Progenitor cell of endocrine pancreas (in vitro differentiated cells): Measurements from ENCODE around the gene THAP6. TPM values are rescaled to one million over a fixed set of nuclear protein-coding genes. Genes with fewer than 3 reads are reported as not detected.
A peak's percentile ranks its signal among the peaks of the same experiment; 100 is the strongest.
"Not testable (repeated sequence)": the region's sequence is repeated elsewhere in the genome, so short reads cannot be mapped to it uniquely, and the experiment has no call there.

Experiments used
- DNase-seq: peaks from one replicate; pipeline ENCODE4 v3.0.0; 2021; ENCODE audit warnings: low spot score; ENCODE audit not compliant: unreplicated experiment
- H3K27ac Mint-ChIP-seq: 2 replicates; pipeline ENCODE4 v1.8.0; 2021; ENCODE audit warnings: mild to moderate bottlenecking, moderate library complexity, mixed read lengths
- H3K27me3 Mint-ChIP-seq: 2 replicates; pipeline ENCODE4 v1.8.0; 2021; ENCODE audit warnings: mixed read lengths
- H3K36me3 Mint-ChIP-seq: 2 replicates; pipeline ENCODE4 v1.8.0; 2022; ENCODE audit warnings: mixed read lengths; ENCODE audit not compliant: insufficient read depth
- H3K4me1 Mint-ChIP-seq: 2 replicates; pipeline ENCODE4 v1.8.0; 2021; ENCODE audit warnings: low read depth, mixed read lengths
- H3K4me3 Mint-ChIP-seq: 2 replicates; pipeline ENCODE4 v1.8.0; 2021; ENCODE audit warnings: low read depth, mild to moderate bottlenecking, moderate library complexity, mixed read lengths
- H3K9me3 Mint-ChIP-seq: 2 replicates; pipeline ENCODE4 v1.8.0; 2021; ENCODE audit warnings: low read depth, mixed read lengths
- total RNA-seq: library from RNA; stranded (reverse); gene quantifications from 2 replicates; pipeline ENCODE4 v1.2.1, GENCODE V29; 2021
- TF ChIP-seq, protein P1 (sequence below): fragments of 200-600 bp; sonication (generic); IDR thresholded peaks from one replicate; pipeline ENCODE4 v1.5.0; 2021; ENCODE audit warnings: antibody characterized with exemption, mild to moderate bottlenecking; ENCODE audit not compliant: unreplicated experiment

THAP6 gene
- total RNA-seq, 1 donor from 2014 or later, result 26.2 TPM

DNA sequence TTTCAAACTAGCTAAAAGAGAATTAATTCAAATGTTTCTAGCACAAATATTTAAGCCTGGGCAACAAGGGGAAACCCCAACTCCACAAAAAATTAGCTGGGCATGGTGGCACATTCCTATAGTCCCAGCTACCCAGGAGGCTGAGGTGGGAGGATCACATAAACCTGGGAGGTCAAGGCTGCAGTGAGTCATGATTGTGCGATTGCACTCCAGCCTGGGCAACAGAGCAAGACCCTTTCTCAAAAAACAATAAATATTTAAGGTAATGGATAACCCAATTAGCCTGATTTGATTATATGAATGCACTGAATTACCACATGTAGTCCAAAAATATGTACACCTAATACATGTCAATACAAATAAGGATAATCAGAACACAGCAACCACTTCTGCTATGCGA lies 14.4 kb upstream of the THAP6 start:
- H3K36me3 Mint-ChIP-seq, result peaks cover 38% of the 10 kb centered on the region
- TF ChIP-seq, protein P1, sequence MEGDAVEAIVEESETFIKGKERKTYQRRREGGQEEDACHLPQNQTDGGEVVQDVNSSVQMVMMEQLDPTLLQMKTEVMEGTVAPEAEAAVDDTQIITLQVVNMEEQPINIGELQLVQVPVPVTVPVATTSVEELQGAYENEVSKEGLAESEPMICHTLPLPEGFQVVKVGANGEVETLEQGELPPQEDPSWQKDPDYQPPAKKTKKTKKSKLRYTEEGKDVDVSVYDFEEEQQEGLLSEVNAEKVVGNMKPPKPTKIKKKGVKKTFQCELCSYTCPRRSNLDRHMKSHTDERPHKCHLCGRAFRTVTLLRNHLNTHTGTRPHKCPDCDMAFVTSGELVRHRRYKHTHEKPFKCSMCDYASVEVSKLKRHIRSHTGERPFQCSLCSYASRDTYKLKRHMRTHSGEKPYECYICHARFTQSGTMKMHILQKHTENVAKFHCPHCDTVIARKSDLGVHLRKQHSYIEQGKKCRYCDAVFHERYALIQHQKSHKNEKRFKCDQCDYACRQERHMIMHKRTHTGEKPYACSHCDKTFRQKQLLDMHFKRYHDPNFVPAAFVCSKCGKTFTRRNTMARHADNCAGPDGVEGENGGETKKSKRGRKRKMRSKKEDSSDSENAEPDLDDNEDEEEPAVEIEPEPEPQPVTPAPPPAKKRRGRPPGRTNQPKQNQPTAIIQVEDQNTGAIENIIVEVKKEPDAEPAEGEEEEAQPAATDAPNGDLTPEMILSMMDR, result no peak
- no peak overlapping the region for H3K27ac Mint-ChIP-seq
- peaks cover 2% of the 10 kb centered on the region for H3K4me1 Mint-ChIP-seq
- H3K9me3 Mint-ChIP-seq, result peaks cover 19% of the 10 kb centered on the region
- DNase-seq, result no peak
- H3K27me3 Mint-ChIP-seq, result no peaks in the 10 kb centered on the region
- H3K4me3 Mint-ChIP-seq, result no peak overlapping the region

DNA sequence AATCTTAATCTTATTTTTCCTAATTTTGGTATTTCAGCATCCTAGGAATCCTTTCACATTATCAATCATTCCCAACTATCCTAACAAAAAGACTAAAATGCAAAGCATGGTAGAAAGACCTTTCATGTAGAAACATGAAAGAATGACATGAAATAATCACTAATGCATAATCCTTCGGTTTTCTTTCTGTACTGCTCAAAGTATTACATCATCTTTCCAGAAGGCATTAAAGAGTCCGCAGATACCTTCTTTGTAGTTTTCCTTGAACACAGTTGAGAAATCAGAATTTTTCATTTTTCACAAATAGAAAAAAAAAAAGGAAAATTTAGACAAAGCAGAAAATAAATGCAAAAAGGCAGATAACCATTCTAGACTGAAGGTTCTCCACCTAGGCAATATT lies 11.6 kb upstream of the THAP6 start:
- peaks cover 20% of the 10 kb centered on the region for H3K4me1 Mint-ChIP-seq
- no peaks in the 10 kb centered on the region for H3K27me3 Mint-ChIP-seq
- TF ChIP-seq, protein P1, result no peak
- peaks cover 19% of the 10 kb centered on the region for H3K9me3 Mint-ChIP-seq
- H3K27ac Mint-ChIP-seq, result no peak overlapping the region
- H3K4me3 Mint-ChIP-seq, result no peak overlapping the region
- no peak for DNase-seq
- peaks cover 41% of the 10 kb centered on the region for H3K36me3 Mint-ChIP-seq

DNA sequence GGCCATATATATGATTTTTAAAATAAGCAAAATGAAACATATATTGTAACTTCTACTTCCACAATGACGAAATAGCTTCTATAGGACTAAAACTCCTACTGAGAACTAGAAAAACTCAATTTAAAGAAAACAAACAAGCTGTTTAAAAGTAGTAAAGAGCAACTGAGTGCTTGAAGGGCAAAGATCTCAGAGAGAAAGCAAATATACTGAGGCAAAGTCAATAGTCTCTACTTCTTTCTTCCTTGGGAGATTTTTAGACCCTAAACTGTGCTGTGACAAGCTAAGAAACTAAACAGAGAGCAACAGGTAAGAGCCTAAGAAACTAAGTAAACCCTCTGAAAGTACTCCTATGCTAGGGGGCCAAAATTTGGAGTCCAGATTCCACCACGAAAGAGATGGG lies 8.6 kb upstream of the THAP6 start:
- Mint-ChIP-seq H3K36me3 (peaks cover 21% of the 10 kb centered on the region), H3K9me3 (peaks cover 5% of the 10 kb centered on the region)

DNA sequence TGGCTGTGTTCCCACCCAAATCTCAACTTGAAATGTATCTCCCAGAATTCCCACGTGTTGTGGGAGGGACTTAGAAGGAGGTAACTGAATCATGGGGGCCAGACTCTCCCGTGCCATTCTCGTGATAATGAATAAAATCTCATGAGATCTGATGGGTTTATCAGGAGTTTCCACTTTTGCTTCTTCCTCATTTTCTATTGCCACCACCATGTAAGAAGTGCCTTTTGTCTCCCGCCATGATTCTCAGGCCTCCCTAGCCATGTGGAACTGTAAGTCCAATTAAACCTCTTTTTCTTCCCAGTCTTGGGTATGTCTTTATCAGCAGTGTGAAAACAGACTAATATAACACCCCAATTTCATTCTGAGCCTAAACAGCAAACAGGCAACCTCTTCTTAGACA lies 4.7 kb upstream of the THAP6 start:
- H3K27me3 Mint-ChIP-seq, H3K9me3 Mint-ChIP-seq, DNase-seq, H3K27ac Mint-ChIP-seq, H3K4me3 Mint-ChIP-seq: not testable (repeated sequence)
- peaks cover 28% of the 10 kb centered on the region for H3K4me1 Mint-ChIP-seq
- peaks cover 13% of the 10 kb centered on the region for H3K36me3 Mint-ChIP-seq

More for the DNA sequence above, 8.6 kb upstream of the THAP6 start:
- Mint-ChIP-seq H3K27me3 (no peaks in the 10 kb centered on the region), H3K4me3 (no peak overlapping the region), H3K4me1 (peaks cover 25% of the 10 kb centered on the region), H3K27ac (peak overlapping the region; percentile 88)
- DNase-seq, result no peak
- TF ChIP-seq, protein P1, result no peak

DNA sequence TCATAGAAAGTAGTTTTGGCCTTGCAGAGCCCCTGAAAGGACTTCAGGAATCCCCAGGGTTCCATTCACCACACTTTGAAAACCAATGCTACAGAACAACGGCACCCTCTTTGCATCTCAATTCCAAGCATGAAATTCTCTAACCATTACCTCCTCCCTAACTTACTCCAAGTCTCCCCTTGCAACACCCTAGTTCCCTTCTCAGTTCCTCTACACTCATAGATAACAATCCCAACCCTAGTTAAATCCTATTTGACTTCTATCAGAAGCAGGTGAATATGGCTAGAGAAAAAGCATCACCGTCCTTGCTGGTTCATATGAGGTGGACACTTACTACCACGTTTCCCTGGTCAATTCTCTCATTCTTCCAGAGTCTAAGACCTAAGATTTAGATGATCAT lies 2.4 kb upstream of the THAP6 start:
- Mint-ChIP-seq H3K9me3 (peaks cover 5% of the 10 kb centered on the region), H3K4me1 (peaks cover 15% of the 10 kb centered on the region), H3K27ac (no peak overlapping the region), H3K4me3 (no peak overlapping the region), H3K36me3 (peaks cover 10% of the 10 kb centered on the region), H3K27me3 (no peaks in the 10 kb centered on the region)
- no peak for DNase-seq
- TF ChIP-seq, protein P1, result no peak

DNA sequence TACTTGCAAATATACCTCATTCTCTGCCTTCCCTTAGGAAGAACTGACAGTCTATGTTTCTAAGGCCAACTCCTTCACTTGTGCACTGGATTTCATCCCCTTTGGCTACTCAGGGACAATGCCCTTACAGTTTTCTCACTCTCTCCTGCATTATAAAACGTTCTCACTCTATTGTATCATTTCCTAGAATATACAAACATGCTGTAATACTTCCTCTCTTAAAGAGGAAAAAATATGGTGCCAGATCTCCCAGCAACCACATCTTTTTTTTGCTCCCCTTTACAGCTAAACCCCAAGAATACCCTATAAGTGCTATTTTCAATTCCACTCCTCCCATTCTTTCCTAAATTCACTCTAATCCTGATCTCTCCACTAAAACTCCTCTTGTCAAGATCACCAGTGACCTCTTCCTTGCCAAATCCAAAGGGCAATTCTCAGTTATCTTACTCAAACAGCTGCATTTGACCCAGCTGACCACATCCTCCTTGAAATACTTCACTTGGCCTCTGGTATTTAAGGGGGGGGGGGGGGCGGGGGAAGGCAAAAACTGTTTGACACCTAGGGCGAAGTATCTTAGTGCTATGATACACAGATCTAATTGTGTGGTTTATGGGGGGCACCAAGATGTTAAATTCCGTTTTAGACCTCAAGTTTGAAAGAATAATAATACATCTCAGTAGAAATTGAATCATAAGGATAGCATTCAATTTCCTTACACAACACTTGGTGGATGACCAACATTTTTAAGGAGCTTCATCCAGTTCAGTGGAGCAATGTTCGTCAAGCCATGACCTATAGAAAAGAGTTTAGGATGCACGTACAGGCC lies 1.7 kb upstream of the THAP6 start:
- Mint-ChIP-seq H3K36me3 (peaks cover 13% of the 10 kb centered on the region), H3K27me3 (no peaks in the 10 kb centered on the region), H3K4me1 (peaks cover 15% of the 10 kb centered on the region), H3K4me3 (no peak overlapping the region), H3K9me3 (peaks cover 5% of the 10 kb centered on the region), H3K27ac (peak overlapping the region; percentile 94)
- no peak for DNase-seq
- TF ChIP-seq, protein P1, result no peak
